H1 (cell line): Measurements from ENCODE around the gene FAM53B. TPM values are rescaled to one million over a fixed set of nuclear protein-coding genes. Genes with fewer than 3 reads are reported as not detected.

Experiments
- CTCF ChIA-PET: fragments of 300-600 bp; sonication (Branson Sonifier 250); formaldehyde crosslinking; loops from one replicate; lab custom pipeline; 2021; ENCODE audit not compliant: partially characterized antibody; lab: Charles Lee
- POLR2A ChIA-PET: fragments of 300-600 bp; sonication (Branson Sonifier 250); formaldehyde crosslinking; loops from one replicate; lab custom pipeline; 2021; ENCODE audit warnings: inconsistent platforms; ENCODE audit not compliant: partially characterized antibody; lab: Charles Lee
- DNase-seq, 2 experiments: peaks; one replicate each; pipeline versions ENCODE4 v3.0.0 to v3.0.0-alpha.2; 2010 to 2022; ENCODE audit warnings: low spot score in 2 of 2, low read depth in 1 of 2, mixed read lengths in 1 of 2
- FAIRE-seq: peaks from 2 replicates; lab custom pipeline; 2011; peaks lifted over from hg19 to GRCh38; lab: Jason Lieb, UNC
- H2AFZ ChIP-seq: 2 replicates; pipeline ENCODE4 v1.8.1; 2012; ENCODE audit warnings: low read length, inconsistent platforms
- H2AK5ac ChIP-seq: 2 replicates; pipeline ENCODE4 v1.6.1; 2013; ENCODE audit warnings: low read depth, low read length
- H2BK120ac ChIP-seq: replicated peaks from 2 replicates; pipeline ENCODE3; 2013; ENCODE audit warnings: low read depth, low read length, inconsistent platforms
- H2BK12ac ChIP-seq: 2 replicates; pipeline ENCODE4 v1.6.1; 2013; ENCODE audit warnings: low read depth, low read length
- H2BK15ac ChIP-seq: 2 replicates; pipeline ENCODE4 v1.6.1; 2013; ENCODE audit warnings: low read length
- H2BK20ac ChIP-seq: 2 replicates; pipeline ENCODE4 v1.6.1; 2013; ENCODE audit warnings: low read length
- H2BK5ac ChIP-seq: 2 replicates; pipeline ENCODE4 v1.6.1; 2013; ENCODE audit warnings: low read depth, low read length
- H3K14ac ChIP-seq: 2 replicates; pipeline ENCODE4 v1.6.1; 2013; ENCODE audit warnings: inconsistent platforms; ENCODE audit not compliant: insufficient read length
- H3K18ac ChIP-seq: 2 replicates; pipeline ENCODE4 v1.6.1; 2013; ENCODE audit warnings: low read length; ENCODE audit errors: extremely low read depth
- H3K23ac ChIP-seq: 2 replicates; pipeline ENCODE4 v1.6.1; 2013; ENCODE audit warnings: inconsistent platforms; ENCODE audit not compliant: insufficient read length
- H3K23me2 ChIP-seq: 2 replicates; pipeline ENCODE4 v1.6.1; 2013; ENCODE audit warnings: low read depth, low read length
- H3K27ac ChIP-seq: 2 replicates; pipeline ENCODE4 v1.6.1; 2011; ENCODE audit warnings: low read depth, low read length, inconsistent platforms
- H3K27me3 ChIP-seq, 4 experiments: replicated peaks in 1 of 4; 1 replicate in 1 of 4; 2 replicates in 3 of 4; pipeline versions ENCODE4 v1.6.1 to v1.8.1; 2011 to 2013; ENCODE audit warnings: low read length in 3 of 4, mild to moderate bottlenecking in 3 of 4, inconsistent platforms in 2 of 4, mixed read lengths in 2 of 4, moderate library complexity in 1 of 4; ENCODE audit not compliant: control insufficient read depth in 3 of 4, insufficient read depth in 3 of 4; ENCODE audit errors: extremely low read depth in 1 of 4
- H3K36me3 ChIP-seq, 4 experiments: 2 replicates each; pipeline versions ENCODE4 v1.6.1 to v1.8.1; 2011 to 2013; ENCODE audit warnings: mild to moderate bottlenecking in 4 of 4, low read length in 3 of 4, moderate library complexity in 2 of 4, control low read depth in 1 of 4, inconsistent platforms in 1 of 4; ENCODE audit not compliant: insufficient read depth in 4 of 4, control insufficient read depth in 2 of 4
- H3K4ac ChIP-seq: replicated peaks from 2 replicates; pipeline ENCODE3; 2013; ENCODE audit warnings: low read length, low read depth, mixed read lengths, inconsistent platforms; ENCODE audit not compliant: insufficient read length
- H3K4me1 ChIP-seq, 4 experiments: replicated peaks in 1 of 4; 1 replicate in 1 of 4; 2 replicates in 3 of 4; pipeline versions ENCODE4 v1.6.1 to v1.8.1; 2011 to 2013; ENCODE audit warnings: low read length in 3 of 4, inconsistent platforms in 2 of 4, mixed read lengths in 1 of 4; ENCODE audit not compliant: insufficient read depth in 4 of 4, control insufficient read depth in 3 of 4
- H3K4me2 ChIP-seq, 2 experiments: 2 replicates each; pipeline versions ENCODE4 v1.6.1 to v1.8.1; 2011 to 2013; ENCODE audit warnings: low read depth in 2 of 2, low read length in 2 of 2, control low read depth in 1 of 2, inconsistent platforms in 1 of 2, mild to moderate bottlenecking in 1 of 2; ENCODE audit not compliant: insufficient read depth in 1 of 2
- H3K4me3 ChIP-seq, 4 experiments: fragments of 200-600, 300-600 bp in 1 of 4; sonication (generic), shearing (Covaris generic), sonication (Bioruptor Twin) in 1 of 4; 2 replicates each; pipeline versions ENCODE4 v1.5.1 to v1.8.1; 2011 to 2016; ENCODE audit warnings: low read length in 4 of 4, low read depth in 3 of 4, control low read depth in 2 of 4, inconsistent platforms in 2 of 4, mild to moderate bottlenecking in 2 of 4, mixed read lengths in 1 of 4, moderate library complexity in 1 of 4; ENCODE audit not compliant: insufficient read depth in 2 of 4; ENCODE audit errors: extremely low read depth in 1 of 4
- H3K56ac ChIP-seq: replicated peaks from 2 replicates; pipeline ENCODE3; 2013; ENCODE audit warnings: low read depth, mild to moderate bottlenecking, mixed read lengths, low read length, inconsistent platforms; ENCODE audit not compliant: insufficient read length
- H3K79me1 ChIP-seq: 2 replicates; pipeline ENCODE4 v1.6.1; 2013; ENCODE audit warnings: low read depth, low read length, control low read depth
- H3K79me2 ChIP-seq, 2 experiments: 2 replicates each; pipeline versions ENCODE4 v1.6.1 to v1.8.1; 2012 to 2013; ENCODE audit warnings: low read length in 2 of 2, mild to moderate bottlenecking in 2 of 2, inconsistent platforms in 1 of 2; ENCODE audit not compliant: insufficient read depth in 2 of 2, control insufficient read depth in 1 of 2
- H3K9ac ChIP-seq, 4 experiments: replicated peaks in 1 of 4; 1 replicate in 1 of 4; 2 replicates in 3 of 4; pipeline versions ENCODE4 v1.6.1 to v1.8.1; 2011 to 2013; ENCODE audit warnings: low read depth in 3 of 4, low read length in 3 of 4, control low read depth in 2 of 4, mild to moderate bottlenecking in 2 of 4, moderate library complexity in 2 of 4, inconsistent platforms in 1 of 4; ENCODE audit errors: extremely low read depth in 1 of 4
- H3K9me3 ChIP-seq, 2 experiments: 2 replicates each; pipeline versions ENCODE4 v1.6.1 to v1.8.1; 2012 to 2013; ENCODE audit warnings: mild to moderate bottlenecking in 2 of 2, moderate library complexity in 2 of 2, control low read depth in 1 of 2, inconsistent platforms in 1 of 2, low read depth in 1 of 2, low read length in 1 of 2, mixed read lengths in 1 of 2; ENCODE audit not compliant: insufficient read depth in 2 of 2
- H4K20me1 ChIP-seq, 2 experiments: replicated peaks in 1 of 2; 2 replicates each; pipeline versions ENCODE3 to v1.8.1; 2011 to 2013; ENCODE audit warnings: inconsistent platforms in 2 of 2, low read length in 2 of 2, mild to moderate bottlenecking in 1 of 2; ENCODE audit not compliant: insufficient read depth in 2 of 2, control insufficient read depth in 1 of 2
- H4K5ac ChIP-seq: 2 replicates; pipeline ENCODE4 v1.6.1; 2013; ENCODE audit warnings: low read length, low read depth, mixed read lengths, inconsistent platforms; ENCODE audit not compliant: insufficient read length
- H4K8ac ChIP-seq: 2 replicates; pipeline ENCODE4 v1.8.0; 2013; ENCODE audit warnings: mild to moderate bottlenecking, moderate library complexity, low read length, inconsistent platforms; ENCODE audit not compliant: insufficient read depth; ENCODE audit errors: extremely low read depth
- H4K91ac ChIP-seq: replicated peaks from 2 replicates; pipeline ENCODE3; 2013; ENCODE audit warnings: low read length, mixed read lengths, inconsistent platforms; ENCODE audit not compliant: insufficient read length
- POLR2A ChIP-seq, 2 experiments: IDR thresholded peaks; 1 replicate in 1 of 2; 2 replicates in 1 of 2; pipeline ENCODE4 v1.6.1; 2011; ENCODE audit warnings: low read depth in 2 of 2, low read length in 2 of 2, mild to moderate bottlenecking in 2 of 2; ENCODE audit errors: control extremely low read depth in 1 of 2
- SRF ChIP-seq: IDR thresholded peaks from 2 replicates; pipeline ENCODE4 v1.6.1; 2011; ENCODE audit warnings: mild to moderate bottlenecking, low read depth, low read length, moderate library complexity
- WGBS, 2 experiments: shearing (Covaris generic) in 1 of 2; methylation state at CpG; one replicate each; pipeline versions ENCODE4 v1.1.6 to v1.1.7; 2013 to 2015; ENCODE audit warnings: low lambda C conversion rate in 2 of 2, mixed read lengths in 2 of 2, inconsistent platforms in 1 of 2, low coverage in 1 of 2, missing lambda C conversion rate in 1 of 2; ENCODE audit not compliant: insufficient replicate concordance in 2 of 2, insufficient coverage in 1 of 2, insufficient read length in 1 of 2; ENCODE audit errors: extremely low coverage in 1 of 2, missing lambda C conversion rate in 1 of 2; 5-methylcytosine and 5-hydroxymethylcytosine counted together
- polyA plus RNA-seq, 7 experiments: library from polyadenylated mRNA; depleted of rRNA in 3 of 7; stranded (reverse) in 5 of 7; unstranded in 2 of 7; fragments of >200 nt in 5 of 7; fragments of 200-250 nt in 2 of 7; gene quantifications; 1 replicate in 5 of 7; 2 replicates in 1 of 7; 4 replicates in 1 of 7; pipeline versions ENCODE4 v1.2.1 to v1.2.3, GENCODE V29; 2011 to 2013; ENCODE audit warnings: missing spikeins in 2 of 7, mixed read lengths in 2 of 7
- total RNA-seq: library from RNA; stranded (reverse); fragmentation: NEBNext Ultra II Directional; extraction: Animal tissue kit (Norgen Biotek cat#: 25700); gene quantifications from 2 replicates; pipeline ENCODE4 v1.2.1, GENCODE V29; 2021

FAM53B gene
- total and polyA plus RNA-seq, 2 of the 8 experiments (the other 6 are each of a cell fraction or from before 2014, with no cell fraction given): 5.3 to 14.4 TPM

DNA sequence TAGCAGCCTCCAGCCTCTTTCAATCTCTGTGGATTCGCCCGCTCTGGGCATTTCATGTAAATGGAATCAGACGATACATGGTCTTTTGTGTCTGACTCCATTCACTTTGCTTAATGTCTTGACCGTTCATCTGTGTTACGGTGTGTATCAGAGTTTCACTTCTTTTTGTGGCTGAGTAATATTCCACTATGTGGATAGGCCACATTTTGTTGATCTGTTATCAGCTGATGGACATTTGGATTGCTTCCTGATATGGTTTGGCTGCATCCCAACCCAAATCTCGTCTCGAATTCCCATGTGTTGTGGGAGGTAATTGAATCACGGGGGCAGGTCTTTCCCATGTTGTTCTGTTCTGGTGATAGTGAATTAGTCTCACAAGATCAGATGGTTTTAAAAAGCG, 173.5 kb downstream of the FAM53B start:
- H3K14ac ChIP-seq: no peak overlapping the region
- no peak overlapping the region for H3K27ac ChIP-seq
- no peak overlapping the region for H3K9ac ChIP-seq
- ChIA-PET CTCF (interaction anchor here (1.2 to 27.9 kb wide), 2 partner anchors 33 to 171 kb away, joined by 3 to 681 read pairs; no protein-coding TSS in a partner anchor), POLR2A (no interaction called here)
- WGBS, 2 experiments: 86% methylated on average over 9 of the region's 9 CpGs; no CpG with 5 or more reads in 1 of the 2 experiments
- H3K4ac ChIP-seq: no peak overlapping the region
- DNase-seq (no peak), FAIRE-seq (no peak)
- no peak overlapping the region for H2AFZ ChIP-seq
- no peak overlapping the region for H3K56ac ChIP-seq
- H4K20me1 ChIP-seq: peaks cover 0 to 5% of the 10 kb centered on the region in 2 experiments
- no peak overlapping the region for H3K4me3 ChIP-seq
- no peak overlapping the region for H2BK15ac ChIP-seq
- no peak overlapping the region for H3K23ac ChIP-seq
- H3K36me3 ChIP-seq: no peaks in the 10 kb centered on the region
- H2BK120ac ChIP-seq: no peak overlapping the region
- no peak overlapping the region for H4K8ac ChIP-seq
- no peak overlapping the region for H2BK12ac ChIP-seq
- no peaks in the 10 kb centered on the region for H3K79me2 ChIP-seq
- no peak overlapping the region for H3K18ac ChIP-seq
- H2BK20ac ChIP-seq: no peak overlapping the region
- no peak overlapping the region for H3K4me2 ChIP-seq
- no peak overlapping the region for H4K5ac ChIP-seq
- H3K4me1 ChIP-seq: peaks cover 0 to under 1% (median under 1%) of the 10 kb centered on the region in 4 experiments; a peak in 3 of 7 replicates
- no peak overlapping the region for H2AK5ac ChIP-seq
- H4K91ac ChIP-seq: no peak overlapping the region
- no peaks in the 10 kb centered on the region for H3K79me1 ChIP-seq
- no peak for TF ChIP-seq POLR2A (IDR thresholded peaks at IDR 0.05; ENCODE audit: control extremely low read depth in 1 of 2, low read depth in 2 of 2, low read length in 2 of 2)
- no peak for TF ChIP-seq SRF
- 0 out of 4 replicates have a peak, but pooled peaks cover 0 to 4% of the 10 kb centered on the region in 2 experiments for H3K9me3 ChIP-seq
- H2BK5ac ChIP-seq: no peak overlapping the region
- H3K27me3 ChIP-seq: no peaks in the 10 kb centered on the region
- no peaks in the 10 kb centered on the region for H3K23me2 ChIP-seq
